DOHH2 (cell line): ENCODE data around the gene RNF215.

Source experiments
- H3F3A ChIP-seq: fragments of 200-600 bp; sonication (generic), shearing (Covaris generic); 2 replicates; pipeline ENCODE4 v1.6.0; 2016; ENCODE audit warnings: antibody characterized with exemption, mild to moderate bottlenecking; ENCODE audit not compliant: control insufficient read depth, insufficient read depth
- H3K27ac ChIP-seq: fragments of 200-600 bp; sonication (generic); 2 replicates; pipeline ENCODE4 v1.5.1; 2014; ENCODE audit warnings: low read depth, mild to moderate bottlenecking, low read length, moderate library complexity
- H3K27me3 ChIP-seq: fragments of 200-600 bp; sonication (generic); 2 replicates; pipeline ENCODE4 v1.6.1; 2014; ENCODE audit warnings: mild to moderate bottlenecking, low read length, mixed read lengths; ENCODE audit not compliant: control insufficient read depth
- H3K36me3 ChIP-seq: fragments of 200-600 bp; sonication (generic); 2 replicates; pipeline ENCODE4 v1.6.1; 2014; ENCODE audit warnings: mild to moderate bottlenecking, low read length, moderate library complexity, mixed read lengths; ENCODE audit not compliant: control insufficient read depth
- H3K4me1 ChIP-seq: fragments of 200-600 bp; sonication (generic); 2 replicates; pipeline ENCODE4 v1.6.1; 2014; ENCODE audit warnings: mild to moderate bottlenecking, low read length, mixed read lengths; ENCODE audit not compliant: control insufficient read depth
- H3K4me2 ChIP-seq: fragments of 200-600 bp; sonication (generic); 2 replicates; pipeline ENCODE4 v1.6.0; 2014; ENCODE audit warnings: mild to moderate bottlenecking, low read length, moderate library complexity
- H3K4me3 ChIP-seq: fragments of 200-600 bp; sonication (generic); 2 replicates; pipeline ENCODE4 v1.5.1; 2014; ENCODE audit warnings: mild to moderate bottlenecking, low read length, mixed read lengths
- H3K79me2 ChIP-seq: fragments of 200-600 bp; sonication (generic); 2 replicates; pipeline ENCODE4 v1.6.1; 2014; ENCODE audit warnings: mild to moderate bottlenecking, low read length, mixed read lengths; ENCODE audit not compliant: control insufficient read depth
- H3K9me2 ChIP-seq: fragments of 200-600 bp; sonication (generic); replicated peaks from 2 replicates; pipeline ENCODE4 v1.6.1; 2014; ENCODE audit warnings: mild to moderate bottlenecking, low read length, mixed read lengths; ENCODE audit not compliant: control insufficient read depth
- H3K9me3 ChIP-seq: fragments of 200-600 bp; sonication (generic); 2 replicates; pipeline ENCODE4 v1.6.1; 2014; ENCODE audit warnings: antibody characterized with exemption, low read length, mixed read lengths; ENCODE audit not compliant: control insufficient read depth, insufficient read depth
- H4K20me1 ChIP-seq: fragments of 200-600 bp; sonication (generic); 2 replicates; pipeline ENCODE4 v1.6.0; 2014; ENCODE audit warnings: low read depth, mild to moderate bottlenecking, antibody characterized with exemption, low read length, moderate library complexity; ENCODE audit not compliant: control insufficient read depth, insufficient read depth
- EZH2phosphoT487 ChIP-seq: fragments of 200-600 bp; sonication (generic); IDR thresholded peaks from 2 replicates; pipeline ENCODE4 v1.6.1; 2017; ENCODE audit warnings: borderline replicate concordance, mild to moderate bottlenecking, antibody characterized with exemption, low read length, moderate library complexity, mixed read lengths
- TF ChIP-seq, protein P1 (sequence below): fragments of 200-600 bp; sonication (generic); IDR thresholded peaks from one replicate; pipeline ENCODE4 v1.5.1; 2014; ENCODE audit warnings: antibody characterized with exemption, mild to moderate bottlenecking, low read depth, low read length; ENCODE audit not compliant: poor library complexity, severe bottlenecking

Gene RNF215

GRCh38 chr22:30335236-30335635 lies 52.0 kb downstream of the RNF215 start:
- Histone ChIP-seq H3K36me3 (peaks cover 87% of the 10 kb centered on the region), H4K20me1 (no peaks in the 10 kb centered on the region)

GRCh38 chr22:30334646-30335045 lies 52.6 kb downstream of the RNF215 start:
- Histone ChIP-seq H3K27ac (no peak overlapping the region), H3K4me1 (no peaks in the 10 kb centered on the region), H4K20me1 (no peaks in the 10 kb centered on the region), H3K4me3 (no peak overlapping the region), H3K27me3 (no peaks in the 10 kb centered on the region), H3K9me3 (no peaks in the 10 kb centered on the region), H3F3A (peaks cover under 1% of the 10 kb centered on the region; the same call in 1 of the 2 replicates), H3K79me2 (no peaks in the 10 kb centered on the region), H3K9me2 (no peaks in the 10 kb centered on the region), H3K4me2 (no peak overlapping the region), H3K36me3 (peaks cover 81% of the 10 kb centered on the region)
- TF ChIP-seq EZH2phosphoT487, result no peak
- TF ChIP-seq, protein P1, sequence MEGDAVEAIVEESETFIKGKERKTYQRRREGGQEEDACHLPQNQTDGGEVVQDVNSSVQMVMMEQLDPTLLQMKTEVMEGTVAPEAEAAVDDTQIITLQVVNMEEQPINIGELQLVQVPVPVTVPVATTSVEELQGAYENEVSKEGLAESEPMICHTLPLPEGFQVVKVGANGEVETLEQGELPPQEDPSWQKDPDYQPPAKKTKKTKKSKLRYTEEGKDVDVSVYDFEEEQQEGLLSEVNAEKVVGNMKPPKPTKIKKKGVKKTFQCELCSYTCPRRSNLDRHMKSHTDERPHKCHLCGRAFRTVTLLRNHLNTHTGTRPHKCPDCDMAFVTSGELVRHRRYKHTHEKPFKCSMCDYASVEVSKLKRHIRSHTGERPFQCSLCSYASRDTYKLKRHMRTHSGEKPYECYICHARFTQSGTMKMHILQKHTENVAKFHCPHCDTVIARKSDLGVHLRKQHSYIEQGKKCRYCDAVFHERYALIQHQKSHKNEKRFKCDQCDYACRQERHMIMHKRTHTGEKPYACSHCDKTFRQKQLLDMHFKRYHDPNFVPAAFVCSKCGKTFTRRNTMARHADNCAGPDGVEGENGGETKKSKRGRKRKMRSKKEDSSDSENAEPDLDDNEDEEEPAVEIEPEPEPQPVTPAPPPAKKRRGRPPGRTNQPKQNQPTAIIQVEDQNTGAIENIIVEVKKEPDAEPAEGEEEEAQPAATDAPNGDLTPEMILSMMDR, result no peak

More at GRCh38 chr22:30335236-30335635, 52.0 kb downstream of the RNF215 start:
- Histone ChIP-seq H3K4me1 (no peaks in the 10 kb centered on the region), H3K27ac (no peak overlapping the region), H3K4me2 (no peak overlapping the region), H3F3A (no peaks in the 10 kb centered on the region; the same call in 1 of the 2 replicates), H3K4me3 (no peak overlapping the region), H3K79me2 (no peaks in the 10 kb centered on the region), H3K9me2 (no peaks in the 10 kb centered on the region), H3K9me3 (no peaks in the 10 kb centered on the region), H3K27me3 (no peaks in the 10 kb centered on the region)
- TF ChIP-seq, protein P1, result no peak
- no peak for TF ChIP-seq EZH2phosphoT487

GRCh38 chr22:30333707-30334087 lies 53.5 kb downstream of the RNF215 start:
- Histone ChIP-seq H3K4me2 (no peak overlapping the region), H3K9me3 (no peaks in the 10 kb centered on the region), H3K79me2 (no peaks in the 10 kb centered on the region), H4K20me1 (no peaks in the 10 kb centered on the region), H3F3A (peaks cover 7% of the 10 kb centered on the region; the same call in 1 of the 2 replicates), H3K4me1 (no peaks in the 10 kb centered on the region), H3K36me3 (peaks cover 75% of the 10 kb centered on the region), H3K27ac (no peak overlapping the region), H3K27me3 (no peaks in the 10 kb centered on the region), H3K4me3 (no peak overlapping the region), H3K9me2 (no peaks in the 10 kb centered on the region)
- TF ChIP-seq EZH2phosphoT487, result no peak
- TF ChIP-seq, protein P1, result no peak
